HAP-1 (cell line): Measurements from ENCODE around the gene KRT85.

Source experiments
- DNase-seq, 2 experiments: peaks; one replicate each; pipeline ENCODE4 v3.0.0-alpha.2; 2016 to 2020; ENCODE audit warnings: low spot score in 2 of 2
- H3K27me3 ChIP-seq: fragments of 250-450 bp; sonication (Bioruptor Pico); 2 replicates; pipeline ENCODE4 v1.5.1; 2020; ENCODE audit warnings: low read depth, mild to moderate bottlenecking, moderate library complexity
- H3K36me3 ChIP-seq: fragments of 250-450 bp; sonication (Bioruptor Pico); replicated peaks from 2 replicates; pipeline ENCODE4 v1.5.1; 2020; ENCODE audit warnings: mild to moderate bottlenecking
- H3K4me1 ChIP-seq: fragments of 250-450 bp; sonication (Bioruptor Pico); 2 replicates; pipeline ENCODE4 v1.5.1; 2020; ENCODE audit warnings: mild to moderate bottlenecking
- H3K4me3 ChIP-seq: fragments of 250-450 bp; sonication (Bioruptor Pico); 2 replicates; pipeline ENCODE4 v1.5.1; 2020; ENCODE audit warnings: mild to moderate bottlenecking, moderate library complexity
- H3K9me3 ChIP-seq: fragments of 250-450 bp; sonication (Bioruptor Pico); 2 replicates; pipeline ENCODE4 v1.5.1; 2020; ENCODE audit warnings: mild to moderate bottlenecking, moderate library complexity
- in situ Hi-C: fragments of 300-500 bp; cut with MboI; formaldehyde crosslinking; loops from 3 replicates; pipeline ENCODE4 v1.14.3; 2020; ENCODE audit warnings: low sequenced_read_pairs, inconsistent platforms, mixed read lengths

Gene KRT85

GRCh38 chr12:52402377-52402776 lies 35.1 kb upstream of the KRT85 start:
- in situ Hi-C loops, result no loop called here
- H3K36me3 ChIP-seq, result no peaks in the 10 kb centered on the region
- H3K4me1 ChIP-seq, result no peaks in the 10 kb centered on the region
- DNase-seq, result no peak
- H3K9me3 ChIP-seq, result no peaks in the 10 kb centered on the region
- H3K27me3 ChIP-seq, result no peaks in the 10 kb centered on the region; the same call in 1 of the 2 replicates
- no peak overlapping the region for H3K4me3 ChIP-seq

- no peaks in the 10 kb centered on the region; the same call in 1 of the 2 replicates for H3K27me3 ChIP-seq
- H3K4me1 ChIP-seq, result no peaks in the 10 kb centered on the region
- no peak overlapping the region for H3K4me3 ChIP-seq
- in situ Hi-C loops, result no loop called here
- H3K9me3 ChIP-seq, result no peaks in the 10 kb centered on the region
- no peak for DNase-seq
- no peaks in the 10 kb centered on the region for H3K36me3 ChIP-seq
Observed at GRCh38 chr12:52401926-52402325, 34.6 kb upstream of the KRT85 start.

GRCh38 chr12:52401526-52401925 lies 34.2 kb upstream of the KRT85 start:
- H3K4me3 ChIP-seq, result no peak overlapping the region
- no peaks in the 10 kb centered on the region for H3K4me1 ChIP-seq
- no peaks in the 10 kb centered on the region for H3K9me3 ChIP-seq
- no peak for DNase-seq
- no peaks in the 10 kb centered on the region; the same call in 1 of the 2 replicates for H3K27me3 ChIP-seq
- in situ Hi-C loops, result no loop called here
- no peaks in the 10 kb centered on the region for H3K36me3 ChIP-seq

- no peaks in the 10 kb centered on the region for H3K36me3 ChIP-seq
- no peaks in the 10 kb centered on the region for H3K4me1 ChIP-seq
- no peak for DNase-seq
- no peaks in the 10 kb centered on the region for H3K9me3 ChIP-seq
- in situ Hi-C loops, result no loop called here
- no peak overlapping the region for H3K4me3 ChIP-seq
- H3K27me3 ChIP-seq, result no peaks in the 10 kb centered on the region; the same call in 1 of the 2 replicates
Observed at GRCh38 chr12:52400906-52401305, 33.6 kb upstream of the KRT85 start.

GRCh38 chr12:52399756-52400155 lies 32.5 kb upstream of the KRT85 start:
- no peak for DNase-seq
- Histone ChIP-seq H3K4me1 (no peaks in the 10 kb centered on the region), H3K4me3 (no peak overlapping the region), H3K27me3 (no peaks in the 10 kb centered on the region; the same call in 1 of the 2 replicates), H3K36me3 (no peaks in the 10 kb centered on the region), H3K9me3 (no peaks in the 10 kb centered on the region)
- in situ Hi-C loops, result no loop called here

- no peak overlapping the region for H3K4me3 ChIP-seq
- DNase-seq, result no peak
- H3K9me3 ChIP-seq, result no peaks in the 10 kb centered on the region
- in situ Hi-C loops, result no loop called here
- H3K36me3 ChIP-seq, result no peaks in the 10 kb centered on the region
- no peaks in the 10 kb centered on the region for H3K4me1 ChIP-seq
- no peaks in the 10 kb centered on the region; the same call in 1 of the 2 replicates for H3K27me3 ChIP-seq
Observed at GRCh38 chr12:52398176-52398575, 30.9 kb upstream of the KRT85 start.

GRCh38 chr12:52396656-52397055 lies 29.4 kb upstream of the KRT85 start:
- Histone ChIP-seq H3K9me3 (no peaks in the 10 kb centered on the region), H3K4me3 (no peak overlapping the region), H3K4me1 (no peaks in the 10 kb centered on the region), H3K36me3 (no peaks in the 10 kb centered on the region), H3K27me3 (no peaks in the 10 kb centered on the region; the same call in 1 of the 2 replicates)
- DNase-seq, result no peak
- in situ Hi-C loops, result no loop called here

GRCh38 chr12:52395761-52396434 lies 28.6 kb upstream of the KRT85 start:
- H3K4me1 ChIP-seq, result no peaks in the 10 kb centered on the region
- peak in 1 of 2 experiments; percentile 39 for DNase-seq
- H3K27me3 ChIP-seq, result no peaks in the 10 kb centered on the region; the same call in 1 of the 2 replicates
- H3K36me3 ChIP-seq, result no peaks in the 10 kb centered on the region
- H3K9me3 ChIP-seq, result no peaks in the 10 kb centered on the region
- in situ Hi-C loops, result no loop called here
- H3K4me3 ChIP-seq, result no peak overlapping the region

GRCh38 chr12:52394836-52395405 lies 27.6 kb upstream of the KRT85 start:
- H3K27me3 ChIP-seq, result no peaks in the 10 kb centered on the region; the same call in 1 of the 2 replicates
- H3K9me3 ChIP-seq, result no peaks in the 10 kb centered on the region
- H3K36me3 ChIP-seq, result no peaks in the 10 kb centered on the region
- no peak for DNase-seq
- in situ Hi-C loops, result no loop called here
- H3K4me3 ChIP-seq, result no peak overlapping the region
- no peaks in the 10 kb centered on the region for H3K4me1 ChIP-seq

- in situ Hi-C loops, result no loop called here
- Histone ChIP-seq H3K36me3 (no peaks in the 10 kb centered on the region), H3K4me1 (no peaks in the 10 kb centered on the region), H3K4me3 (no peak overlapping the region), H3K27me3 (peaks cover 7% of the 10 kb centered on the region; the same call in 1 of the 2 replicates), H3K9me3 (no peaks in the 10 kb centered on the region)
- DNase-seq, result no peak
Observed at GRCh38 chr12:52392465-52393007, 25.3 kb upstream of the KRT85 start.

- H3K27me3 ChIP-seq, result peaks cover 8% of the 10 kb centered on the region; the same call in 1 of the 2 replicates
- no peak overlapping the region for H3K4me3 ChIP-seq
- H3K4me1 ChIP-seq, result no peaks in the 10 kb centered on the region
- H3K36me3 ChIP-seq, result no peaks in the 10 kb centered on the region
- no peak for DNase-seq
- in situ Hi-C loops, result no loop called here
- H3K9me3 ChIP-seq, result no peaks in the 10 kb centered on the region
Observed at GRCh38 chr12:52391618-52392002, 24.3 kb upstream of the KRT85 start.

- peak; percentile 11 to 43 for DNase-seq
- peaks cover 8% of the 10 kb centered on the region; the same call in 1 of the 2 replicates for H3K27me3 ChIP-seq
- H3K9me3 ChIP-seq, result no peaks in the 10 kb centered on the region
- no peak overlapping the region for H3K4me3 ChIP-seq
- in situ Hi-C loops, result no loop called here
- no peaks in the 10 kb centered on the region for H3K4me1 ChIP-seq
- no peaks in the 10 kb centered on the region for H3K36me3 ChIP-seq
Observed at GRCh38 chr12:52390739-52391617, 23.7 kb upstream of the KRT85 start.

- Histone ChIP-seq H3K27me3 (peaks cover 8% of the 10 kb centered on the region; the same call in 1 of the 2 replicates), H3K9me3 (no peaks in the 10 kb centered on the region), H3K4me1 (no peaks in the 10 kb centered on the region), H3K4me3 (no peak overlapping the region), H3K36me3 (no peaks in the 10 kb centered on the region)
- no peak for DNase-seq
- in situ Hi-C loops, result no loop called here
Observed at GRCh38 chr12:52389313-52390207, 22.3 kb upstream of the KRT85 start.
